ENCODE results near the gene GOLM1. TPM values are rescaled to one million over a fixed set of nuclear protein-coding genes. Genes with fewer than 3 reads are reported as not detected.

GOLM1 gene
- total and polyA plus RNA-seq, 2 donors (not counting 1 experiment from before 2014, with no cell fraction given) = 0.54 TPM; not detected in 1

- Histone ChIP-seq H3K36me3 (replicated peaks in 1 of 2; ENCODE audit: control extremely low read depth in 1 of 2, control insufficient read depth in 1 of 2, extremely low read depth in 1 of 2, insufficient read depth in 2 of 2, low read length in 1 of 2) (peaks cover 23 to 52% of the 10 kb centered on the region in 2 experiments), H3K4me2 (replicated peaks; ENCODE audit: low read depth, low read length, poor library complexity, severe bottlenecking) (no peak overlapping the region), H2AFZ (ENCODE audit: insufficient read depth, low read depth, low read length, poor library complexity, severe bottlenecking) (no peak overlapping the region), H3K79me2 (ENCODE audit: control insufficient read depth, insufficient read depth, low read length) (no peaks in the 10 kb centered on the region), H3K9ac (ENCODE audit: low read length) (no peak overlapping the region), H3K9me3 (ENCODE audit: control extremely low read depth in 1 of 3, control insufficient read depth in 2 of 3, insufficient read depth in 1 of 3, low read length in 2 of 3) (no peaks in the 10 kb centered on the region), H3K4me3 (ENCODE audit: control extremely low read depth in 1 of 5, extremely low read depth in 1 of 5, insufficient read depth in 1 of 5, low read depth in 2 of 5, low read length in 4 of 5) (no peak overlapping the region), H3K27me3 (replicated peaks in 1 of 4; ENCODE audit: control extremely low read depth in 1 of 4, control insufficient read depth in 3 of 4, insufficient read depth in 4 of 4, low read length in 3 of 4) (no peaks in the 10 kb centered on the region), H3K4me1 (ENCODE audit: control insufficient read depth in 2 of 2, insufficient read depth in 2 of 2, low read length in 2 of 2) (no peaks in the 10 kb centered on the region), H4K20me1 (ENCODE audit: control insufficient read depth, insufficient read depth, low read length, poor library complexity, severe bottlenecking) (no peaks in the 10 kb centered on the region), H3K27ac (ENCODE audit: low read length in 2 of 2) (no peak overlapping the region)
- ATAC-seq (ENCODE audit: low read depth) (no peak), DNase-seq (no peak)
- H3K4me1 Mint-ChIP-seq = no peaks in the 10 kb centered on the region
- H3K4me3 Mint-ChIP-seq = no peak overlapping the region
- TF ChIP-seq CTCF (IDR thresholded peaks at IDR 0.05) (no peak), EZH2 (IDR thresholded peaks at IDR 0.05; ENCODE audit: borderline replicate concordance, insufficient read depth, low read depth, low read length, poor library complexity, severe bottlenecking) (no peak)
- H3K27me3 Mint-ChIP-seq = no peaks in the 10 kb centered on the region
- CTCF ChIA-PET = no interaction called here
- H3K27ac Mint-ChIP-seq = no peak overlapping the region
- intact Hi-C loops (cut with micrococcal nuclease) = no loop called here
- POLR2A ChIA-PET = no interaction called here
- H3K9me3 Mint-ChIP-seq (ENCODE audit: insufficient read depth) = no peaks in the 10 kb centered on the region
- 100% methylated on average over 1 of the region's 1 CpG for WGBS (ENCODE audit: insufficient coverage)
These were observed 78.6 kb downstream of the GOLM1 start for GRCh38 chr9:86020731-86021130.

GRCh38 chr9:86009133-86009532, 90.2 kb downstream of the GOLM1 start:
- no peaks in the 10 kb centered on the region for H3K4me1 Mint-ChIP-seq
- no peak overlapping the region for H3K4me3 ChIP-seq (ENCODE audit: control extremely low read depth in 1 of 5, extremely low read depth in 1 of 5, insufficient read depth in 1 of 5, low read depth in 2 of 5, low read length in 4 of 5)
- no peak for ATAC-seq (ENCODE audit: low read depth)
- no peak overlapping the region for H3K27ac ChIP-seq (ENCODE audit: low read length in 2 of 2)
- 94% methylated on average over 2 of the region's 2 CpGs for WGBS (ENCODE audit: insufficient coverage)
- intact Hi-C loops (cut with micrococcal nuclease) = no loop called here
- DNase-seq = no peak
- no peaks in the 10 kb centered on the region for H3K79me2 ChIP-seq (ENCODE audit: control insufficient read depth, insufficient read depth, low read length)
- ChIA-PET POLR2A (no interaction called here), CTCF (no interaction called here)
- no peak for TF ChIP-seq EZH2 (IDR thresholded peaks at IDR 0.05; ENCODE audit: borderline replicate concordance, insufficient read depth, low read depth, low read length, poor library complexity, severe bottlenecking)
- TF ChIP-seq CTCF (IDR thresholded peaks at IDR 0.05) = no peak
- H2AFZ ChIP-seq (ENCODE audit: insufficient read depth, low read depth, low read length, poor library complexity, severe bottlenecking) = no peak overlapping the region
- peaks cover 0 to 7% (median 2%) of the 10 kb centered on the region in 3 donors for H3K9me3 ChIP-seq (ENCODE audit: control extremely low read depth in 1 of 3, control insufficient read depth in 2 of 3, insufficient read depth in 1 of 3, low read length in 2 of 3)
- no peaks in the 10 kb centered on the region for H3K4me1 ChIP-seq (ENCODE audit: control insufficient read depth in 2 of 2, insufficient read depth in 2 of 2, low read length in 2 of 2)
- H3K9me3 Mint-ChIP-seq (ENCODE audit: insufficient read depth) = peaks cover 5% of the 10 kb centered on the region
- H3K27me3 Mint-ChIP-seq = no peaks in the 10 kb centered on the region
- no peaks in the 10 kb centered on the region for H4K20me1 ChIP-seq (ENCODE audit: control insufficient read depth, insufficient read depth, low read length, poor library complexity, severe bottlenecking)
- H3K9ac ChIP-seq (ENCODE audit: low read length) = no peak overlapping the region
- H3K4me2 ChIP-seq (replicated peaks; ENCODE audit: low read depth, low read length, poor library complexity, severe bottlenecking) = no peak overlapping the region
- peaks cover 15 to 45% of the 10 kb centered on the region in 2 experiments for H3K36me3 ChIP-seq (replicated peaks in 1 of 2; ENCODE audit: control extremely low read depth in 1 of 2, control insufficient read depth in 1 of 2, extremely low read depth in 1 of 2, insufficient read depth in 2 of 2, low read length in 1 of 2)
- no peak overlapping the region for H3K4me3 Mint-ChIP-seq
- H3K27me3 ChIP-seq (replicated peaks in 1 of 4; ENCODE audit: control extremely low read depth in 1 of 4, control insufficient read depth in 3 of 4, insufficient read depth in 4 of 4, low read length in 3 of 4) = no peaks in the 10 kb centered on the region
- no peak overlapping the region for H3K27ac Mint-ChIP-seq
